ENCODE results near the gene MPP2.
"Not testable (repeated sequence)": the region's sequence is repeated elsewhere in the genome, so short reads cannot be mapped to it uniquely, and the experiment has no call there.

The MPP2 gene

DNA sequence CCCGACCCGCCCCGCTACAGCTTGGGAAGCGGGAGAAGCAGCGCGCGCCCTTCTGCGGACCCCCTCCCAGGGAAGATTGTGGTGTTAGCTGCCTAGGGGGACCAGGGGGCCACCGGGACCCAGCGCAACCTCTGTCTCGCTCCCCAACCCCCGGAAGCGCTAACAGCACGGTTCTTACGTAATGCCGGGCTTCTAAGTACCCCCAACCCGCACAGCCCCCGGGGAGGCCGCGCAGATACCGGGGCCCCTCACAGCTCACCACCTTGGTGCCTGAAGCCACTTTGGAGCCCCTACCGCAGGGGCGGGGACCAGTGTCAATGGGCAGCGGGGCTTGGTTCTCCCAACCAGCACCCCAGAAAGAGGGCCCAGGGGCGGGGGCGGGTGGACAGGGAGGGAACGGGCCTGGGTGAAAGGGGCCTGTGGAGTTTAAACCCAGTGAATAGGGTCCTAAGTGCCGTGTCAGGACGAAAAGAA, 348 bp downstream of the MPP2 start:
- TF ChIP-seq POLR2A (IDR thresholded peaks at IDR 0.05; ENCODE audit: low read depth, low read length) (no peak), SPI1 (IDR thresholded peaks at IDR 0.05; ENCODE audit: low read depth, low read length) (no peak), TAF1 (IDR thresholded peaks at IDR 0.05; ENCODE audit: low read depth, low read length) (no peak), POLR2AphosphoS5 (IDR thresholded peaks at IDR 0.05; ENCODE audit: low read depth, low read length) (no peak), PAX5 (IDR thresholded peaks at IDR 0.05; ENCODE audit: insufficient read depth, low read length, severe bottlenecking) (no peak), POU2F2 (IDR thresholded peaks at IDR 0.05; ENCODE audit: low read depth, low read length) (no peak)
- DNase-seq (ENCODE audit: insufficient read length, low spot score) (no peak), FAIRE-seq (no peak)

DNA sequence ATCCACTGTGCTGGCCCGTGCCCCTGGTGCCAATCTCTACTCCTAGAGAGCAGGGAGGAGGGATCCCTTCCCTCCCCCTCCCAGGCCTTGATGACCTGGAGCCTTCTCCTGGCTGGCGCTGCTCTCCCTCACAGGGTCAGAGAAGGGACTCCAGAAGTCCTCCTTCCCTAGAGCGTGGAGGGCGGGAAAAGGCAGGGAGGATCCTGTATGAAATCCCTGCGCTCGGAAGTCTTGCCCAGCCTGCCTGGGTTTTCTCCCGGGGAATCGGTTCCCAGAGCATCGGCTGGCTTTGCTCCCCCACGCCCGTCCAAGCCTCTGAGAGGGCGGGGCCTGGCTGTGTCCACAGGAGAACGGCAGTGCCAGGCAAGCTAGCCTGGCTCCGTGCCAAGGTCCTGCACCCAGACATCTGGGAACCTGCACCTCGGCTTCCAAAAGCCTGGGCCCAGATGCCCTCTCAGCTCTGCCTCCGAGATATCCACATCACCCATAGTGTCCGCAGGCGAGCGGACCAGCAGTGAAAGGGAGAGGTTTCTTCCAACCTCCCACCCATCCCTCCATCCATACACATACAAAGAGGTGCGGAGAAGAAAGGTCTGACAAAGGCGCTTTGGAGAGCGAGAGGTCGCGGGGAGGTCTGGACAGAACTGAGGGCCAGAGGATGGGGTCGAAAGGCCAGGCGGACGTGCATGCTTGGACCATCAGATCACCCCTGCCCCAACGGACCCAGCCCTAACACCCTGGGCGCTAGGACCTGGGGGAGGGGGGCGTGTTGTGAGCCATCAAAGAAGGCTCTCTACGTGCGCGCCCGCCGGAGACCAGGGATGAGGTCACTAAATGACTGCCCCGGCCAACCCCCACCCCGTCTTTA, 1.1 kb downstream of the MPP2 start:
- DNase-seq (ENCODE audit: insufficient read length, low spot score) (no peak), FAIRE-seq (no peak)
- no peak for TF ChIP-seq PAX5 (IDR thresholded peaks at IDR 0.05; ENCODE audit: insufficient read depth, low read length, severe bottlenecking)
- TF ChIP-seq POLR2A (IDR thresholded peaks at IDR 0.05; ENCODE audit: low read depth, low read length): no peak
- TF ChIP-seq SPI1 (IDR thresholded peaks at IDR 0.05; ENCODE audit: low read depth, low read length): no peak
- TF ChIP-seq TAF1 (IDR thresholded peaks at IDR 0.05; ENCODE audit: low read depth, low read length): no peak
- no peak for TF ChIP-seq POU2F2 (IDR thresholded peaks at IDR 0.05; ENCODE audit: low read depth, low read length)
- TF ChIP-seq POLR2AphosphoS5 (IDR thresholded peaks at IDR 0.05; ENCODE audit: low read depth, low read length): no peak

- DNase-seq (ENCODE audit: insufficient read length, low spot score): no peak
- no peak for FAIRE-seq
- TF ChIP-seq POU2F2 (IDR thresholded peaks at IDR 0.05; ENCODE audit: low read depth, low read length) (no peak), PAX5 (IDR thresholded peaks at IDR 0.05; ENCODE audit: insufficient read depth, low read length, severe bottlenecking) (no peak), POLR2A (IDR thresholded peaks at IDR 0.05; ENCODE audit: low read depth, low read length) (no peak), TAF1 (IDR thresholded peaks at IDR 0.05; ENCODE audit: low read depth, low read length) (no peak), POLR2AphosphoS5 (IDR thresholded peaks at IDR 0.05; ENCODE audit: low read depth, low read length) (no peak), SPI1 (IDR thresholded peaks at IDR 0.05; ENCODE audit: low read depth, low read length) (no peak)
These were observed 1.8 kb downstream of the MPP2 start for GRCh38 chr17:43905400-43905984.

- no peak for DNase-seq (ENCODE audit: insufficient read length, low spot score)
- TF ChIP-seq POLR2AphosphoS5 (IDR thresholded peaks at IDR 0.05; ENCODE audit: low read depth, low read length): no peak
- TF ChIP-seq POU2F2 (IDR thresholded peaks at IDR 0.05; ENCODE audit: low read depth, low read length): no peak
- TF ChIP-seq PAX5 (IDR thresholded peaks at IDR 0.05; ENCODE audit: insufficient read depth, low read length, severe bottlenecking): no peak
- TF ChIP-seq SPI1 (IDR thresholded peaks at IDR 0.05; ENCODE audit: low read depth, low read length): no peak
- no peak for TF ChIP-seq TAF1 (IDR thresholded peaks at IDR 0.05; ENCODE audit: low read depth, low read length)
- no peak for TF ChIP-seq POLR2A (IDR thresholded peaks at IDR 0.05; ENCODE audit: low read depth, low read length)
- FAIRE-seq: no peak
These were observed 5.3 kb downstream of the MPP2 start for GRCh38 chr17:43901861-43902589.

GRCh38 chr17:43900858-43901754, 6.2 kb downstream of the MPP2 start:
- FAIRE-seq: no peak
- no peak for DNase-seq (ENCODE audit: insufficient read length, low spot score)
- TF ChIP-seq POLR2AphosphoS5 (IDR thresholded peaks at IDR 0.05; ENCODE audit: low read depth, low read length) (no peak), POU2F2 (IDR thresholded peaks at IDR 0.05; ENCODE audit: low read depth, low read length) (no peak), SPI1 (IDR thresholded peaks at IDR 0.05; ENCODE audit: low read depth, low read length) (no peak), PAX5 (IDR thresholded peaks at IDR 0.05; ENCODE audit: insufficient read depth, low read length, severe bottlenecking) (no peak), TAF1 (IDR thresholded peaks at IDR 0.05; ENCODE audit: low read depth, low read length) (no peak), POLR2A (IDR thresholded peaks at IDR 0.05; ENCODE audit: low read depth, low read length) (no peak)

DNA sequence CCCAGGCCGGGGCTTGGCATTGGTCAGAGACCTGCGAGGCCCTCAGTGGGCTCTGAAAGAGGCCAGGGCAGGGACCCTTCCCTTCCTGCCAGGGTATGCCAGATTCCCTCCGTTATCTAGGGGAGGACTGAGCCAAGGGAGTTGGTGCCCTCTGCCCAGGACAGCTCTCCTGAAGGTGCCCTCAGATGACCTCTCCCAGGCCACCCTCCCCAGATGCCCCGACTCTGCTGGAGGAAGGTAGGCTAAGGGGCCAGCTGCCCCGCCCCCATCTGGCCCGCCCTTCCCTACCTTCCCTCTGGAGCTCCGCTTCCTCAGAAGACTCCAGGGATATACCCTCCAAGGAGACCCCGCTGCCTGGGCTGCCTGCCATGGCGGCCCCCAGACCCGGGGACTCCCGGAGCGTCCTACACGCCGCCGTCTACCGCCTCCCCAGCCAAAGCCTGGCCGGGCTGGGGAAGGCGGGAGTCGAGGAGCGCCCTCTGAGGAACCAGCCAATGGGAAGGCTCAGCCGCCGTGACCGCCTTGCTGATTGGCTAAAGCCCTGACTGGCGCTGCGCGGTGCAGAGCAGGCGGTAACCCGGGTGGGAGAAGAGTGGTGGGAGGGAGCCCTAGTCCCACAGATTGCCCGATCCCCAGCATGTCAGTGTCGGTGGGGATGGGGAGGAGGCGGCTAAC, 7.0 kb downstream of the MPP2 start:
- DNase-seq (ENCODE audit: insufficient read length, low spot score): peak; percentile 88
- peak; percentile 41 for FAIRE-seq
- TF ChIP-seq SPI1 (IDR thresholded peaks at IDR 0.05; ENCODE audit: low read depth, low read length) (no peak), POLR2A (IDR thresholded peaks at IDR 0.05; ENCODE audit: low read depth, low read length) (no peak), POLR2AphosphoS5 (IDR thresholded peaks at IDR 0.05; ENCODE audit: low read depth, low read length) (no peak), PAX5 (IDR thresholded peaks at IDR 0.05; ENCODE audit: insufficient read depth, low read length, severe bottlenecking) (no peak), POU2F2 (IDR thresholded peaks at IDR 0.05; ENCODE audit: low read depth, low read length) (no peak), TAF1 (IDR thresholded peaks at IDR 0.05; ENCODE audit: low read depth, low read length) (no peak)

DNA sequence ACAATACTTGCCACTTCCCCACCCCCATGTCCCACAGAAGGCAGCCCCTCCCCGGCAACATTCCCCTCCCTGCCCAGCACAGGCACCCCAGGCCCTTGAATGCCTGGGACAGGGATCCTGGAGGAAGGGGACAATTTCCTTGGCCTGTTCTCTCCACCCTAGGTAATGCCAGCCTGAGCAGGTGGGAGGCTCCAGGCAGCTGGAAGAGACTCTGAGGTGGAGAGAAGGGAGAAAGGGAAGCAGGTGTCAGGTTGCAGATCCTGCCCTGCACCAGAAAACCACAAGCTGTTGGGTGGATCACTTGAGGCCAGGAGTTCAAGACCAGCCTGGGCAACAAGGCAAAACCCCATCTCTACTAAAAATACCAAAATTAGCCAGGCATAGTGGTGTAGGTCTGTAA, 8.9 kb downstream of the MPP2 start:
- no peak for FAIRE-seq
- DNase-seq (ENCODE audit: insufficient read length, low spot score): no peak
- TF ChIP-seq POLR2AphosphoS5 (IDR thresholded peaks at IDR 0.05; ENCODE audit: low read depth, low read length) (no peak), POLR2A (IDR thresholded peaks at IDR 0.05; ENCODE audit: low read depth, low read length) (no peak), TAF1 (IDR thresholded peaks at IDR 0.05; ENCODE audit: low read depth, low read length) (no peak), SPI1 (IDR thresholded peaks at IDR 0.05; ENCODE audit: low read depth, low read length) (no peak), PAX5 (IDR thresholded peaks at IDR 0.05; ENCODE audit: insufficient read depth, low read length, severe bottlenecking) (no peak), POU2F2 (IDR thresholded peaks at IDR 0.05; ENCODE audit: low read depth, low read length) (no peak)

- TF ChIP-seq TAF1 (IDR thresholded peaks at IDR 0.05; ENCODE audit: low read depth, low read length) (no peak), PAX5 (IDR thresholded peaks at IDR 0.05; ENCODE audit: insufficient read depth, low read length, severe bottlenecking) (no peak), SPI1 (IDR thresholded peaks at IDR 0.05; ENCODE audit: low read depth, low read length) (no peak), POU2F2 (IDR thresholded peaks at IDR 0.05; ENCODE audit: low read depth, low read length) (no peak), POLR2A (IDR thresholded peaks at IDR 0.05; ENCODE audit: low read depth, low read length) (no peak), POLR2AphosphoS5 (IDR thresholded peaks at IDR 0.05; ENCODE audit: low read depth, low read length) (no peak)
- FAIRE-seq (no peak), DNase-seq (ENCODE audit: insufficient read length, low spot score) (no peak)
These were observed 9.5 kb downstream of the MPP2 start for GRCh38 chr17:43897831-43898230.

DNA sequence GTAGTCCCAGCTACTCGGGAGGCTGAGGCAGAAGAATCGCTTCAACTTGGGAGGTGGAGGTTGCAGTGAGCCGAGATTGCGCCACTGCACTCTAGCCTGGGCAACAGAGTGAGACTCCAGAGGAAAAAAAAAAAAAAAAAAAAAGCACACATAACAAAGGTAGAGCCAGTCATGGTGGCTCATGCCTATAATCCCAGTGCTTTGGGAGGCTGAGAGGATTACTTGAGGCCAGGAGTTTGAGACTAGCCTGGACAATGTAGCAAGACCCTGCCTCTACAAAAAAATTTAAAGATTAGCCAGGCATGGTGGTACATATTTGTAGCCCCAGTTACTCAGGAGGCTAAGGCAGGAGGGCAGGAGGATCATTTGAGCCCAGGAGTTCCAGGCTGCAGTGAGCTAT, 12.8 kb downstream of the MPP2 start:
- DNase-seq (ENCODE audit: insufficient read length, low spot score); FAIRE-seq: not testable (repeated sequence)

Measured in GM12891 (cell line).